ENCODE measurements around the gene GADD45B. TPM values are rescaled to one million over a fixed set of nuclear protein-coding genes. Genes with fewer than 3 reads are reported as not detected.

Gene GADD45B
- total RNA-seq, 1 experiment from 2014 or later, result 16.2 TPM

DNA sequence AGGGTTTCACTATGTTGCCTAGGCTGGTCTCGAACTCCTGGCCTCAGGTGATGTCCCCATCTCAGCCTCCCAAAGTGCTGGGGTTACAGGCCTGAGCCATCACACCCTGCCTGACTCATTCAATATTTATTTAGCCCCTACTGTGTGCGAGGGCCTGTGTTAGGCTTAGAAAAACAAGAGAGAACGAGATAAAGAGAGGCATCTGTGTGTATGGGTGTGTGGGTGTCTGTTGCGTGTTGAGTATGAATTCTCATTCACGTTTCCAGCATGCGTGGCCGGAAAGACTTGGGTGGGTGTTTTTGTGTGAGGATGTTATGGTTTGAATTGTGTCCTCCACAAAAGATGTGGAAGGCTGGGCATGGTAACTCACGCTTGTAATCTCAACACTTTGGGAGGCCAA is 9.5 kb downstream of the GADD45B start:
- no peak overlapping the region for H2AK5ac ChIP-seq (ENCODE audit: insufficient read length, low read length)
- no peak overlapping the region for H3K4ac ChIP-seq (ENCODE audit: low read depth, low read length)
- no peaks in the 10 kb centered on the region for H3K23me2 ChIP-seq (ENCODE audit: insufficient read length, low read depth, low read length, poor library complexity, severe bottlenecking)
- no peak for DNase-seq
- H4K20me1 ChIP-seq (ENCODE audit: control insufficient read depth, insufficient read depth, insufficient read length), result no peaks in the 10 kb centered on the region
- H3K79me1 ChIP-seq (ENCODE audit: insufficient read depth, low read depth, low read length, poor library complexity, severe bottlenecking), result no peaks in the 10 kb centered on the region
- no peak overlapping the region for H3K23ac ChIP-seq (ENCODE audit: insufficient read length, low read depth, low read length)
- no peaks in the 10 kb centered on the region for H3K4me1 ChIP-seq (ENCODE audit: insufficient read depth, low read length)
- TF ChIP-seq, protein P1, sequence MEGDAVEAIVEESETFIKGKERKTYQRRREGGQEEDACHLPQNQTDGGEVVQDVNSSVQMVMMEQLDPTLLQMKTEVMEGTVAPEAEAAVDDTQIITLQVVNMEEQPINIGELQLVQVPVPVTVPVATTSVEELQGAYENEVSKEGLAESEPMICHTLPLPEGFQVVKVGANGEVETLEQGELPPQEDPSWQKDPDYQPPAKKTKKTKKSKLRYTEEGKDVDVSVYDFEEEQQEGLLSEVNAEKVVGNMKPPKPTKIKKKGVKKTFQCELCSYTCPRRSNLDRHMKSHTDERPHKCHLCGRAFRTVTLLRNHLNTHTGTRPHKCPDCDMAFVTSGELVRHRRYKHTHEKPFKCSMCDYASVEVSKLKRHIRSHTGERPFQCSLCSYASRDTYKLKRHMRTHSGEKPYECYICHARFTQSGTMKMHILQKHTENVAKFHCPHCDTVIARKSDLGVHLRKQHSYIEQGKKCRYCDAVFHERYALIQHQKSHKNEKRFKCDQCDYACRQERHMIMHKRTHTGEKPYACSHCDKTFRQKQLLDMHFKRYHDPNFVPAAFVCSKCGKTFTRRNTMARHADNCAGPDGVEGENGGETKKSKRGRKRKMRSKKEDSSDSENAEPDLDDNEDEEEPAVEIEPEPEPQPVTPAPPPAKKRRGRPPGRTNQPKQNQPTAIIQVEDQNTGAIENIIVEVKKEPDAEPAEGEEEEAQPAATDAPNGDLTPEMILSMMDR (conservative IDR thresholded peaks at IDR 0.05), result no peak
- peaks cover 4% of the 10 kb centered on the region for H3K9me3 ChIP-seq (ENCODE audit: control insufficient read depth, low read depth, low read length)
- H3K27ac Mint-ChIP-seq, result no peak overlapping the region
- no peak overlapping the region for H3K18ac ChIP-seq (ENCODE audit: insufficient read length, low read depth, low read length)
- H2AFZ ChIP-seq (ENCODE audit: low read length), result no peak overlapping the region
- no peak overlapping the region for H3T11ph ChIP-seq (ENCODE audit: low read length)
- no peak overlapping the region for H2BK5ac ChIP-seq (ENCODE audit: insufficient read length, low read length)
- no peak overlapping the region for H3K27ac ChIP-seq (ENCODE audit: insufficient read length, low read depth, low read length)
- no peak overlapping the region for H3K9ac ChIP-seq (ENCODE audit: extremely low read depth, insufficient read length, low read length)
- H3K27me3 Mint-ChIP-seq (ENCODE audit: low read depth), result peaks cover 55% of the 10 kb centered on the region
- peaks cover 11% of the 10 kb centered on the region; the same call in 1 of the 2 replicates for H3K27me3 ChIP-seq (ENCODE audit: insufficient read depth, low read length)
- no peak overlapping the region for H2BK20ac ChIP-seq (ENCODE audit: low read depth, low read length, poor library complexity, severe bottlenecking)
- H3K4me2 ChIP-seq (ENCODE audit: insufficient read depth, insufficient read length, low read length), result no peak overlapping the region
- H3K9me3 Mint-ChIP-seq, result peaks cover 3 to 6% of the 10 kb centered on the region in 2 experiments; a peak in 4 of 5 replicates
- no peak overlapping the region for H2BK12ac ChIP-seq (ENCODE audit: insufficient read length, low read depth, low read length)
- WGBS (ENCODE audit: extremely low coverage, insufficient read length, low lambda C conversion rate), result no CpG with 5 or more reads among the region's 8 CpGs
- no peak overlapping the region for H3K14ac ChIP-seq (ENCODE audit: insufficient read depth, low read length)
- H4K5ac ChIP-seq (ENCODE audit: insufficient read length, low read depth, low read length), result no peak overlapping the region
- no peak overlapping the region for H2BK15ac ChIP-seq (ENCODE audit: low read depth, low read length)
- H4K91ac ChIP-seq (ENCODE audit: insufficient read length, low read depth, low read length), result no peak overlapping the region
- no peaks in the 10 kb centered on the region for H3K79me2 ChIP-seq (ENCODE audit: insufficient read depth, low read length)
- no peak overlapping the region for H3K4me3 Mint-ChIP-seq
- H3K36me3 Mint-ChIP-seq (ENCODE audit: insufficient read depth in 1 of 3, low read depth in 3 of 3), result no peaks in the 10 kb centered on the region; a peak in 1 of 7 replicates
- no peak overlapping the region for H2BK120ac ChIP-seq (ENCODE audit: low read depth, low read length, poor library complexity, severe bottlenecking)
- H3K4me1 Mint-ChIP-seq, result peaks cover 0 to 7% of the 10 kb centered on the region in 2 experiments; a peak in 2 of 4 replicates
- H3K56ac ChIP-seq (ENCODE audit: insufficient read length, low read depth, low read length), result no peak overlapping the region
- no peak overlapping the region for H4K8ac ChIP-seq (replicated peaks; ENCODE audit: insufficient read length, low read depth, low read length)

Measured in H9 (cell line).